K562 (cell line): Measurements from ENCODE around the gene HK2. TPM values are rescaled to one million over a fixed set of nuclear protein-coding genes. Genes with fewer than 3 reads are reported as not detected.
A peak's percentile ranks its signal among the peaks of the same experiment; 100 is the strongest.

Source experiments
- ATAC-seq: fragments of 200-7000 bp; cut with Tn5 transposase; 3 replicates; pipeline ENCODE4 v1.9.1; 2020; ENCODE audit warnings: moderate library complexity
- BruUV-seq: library from RNA; stranded (reverse); fragments of 400-500 nt; replicated peaks from 2 replicates; lab custom pipeline; 2021; lab: Mats Ljungman, UMichigan
- CTCF ChIA-PET: fragments of 300-600 bp; formaldehyde crosslinking; extraction: SDS; loops from one replicate; lab custom pipeline; 2021; ENCODE audit warnings: low intra/inter-chr PET ratio; lab: Yijun Ruan, JAX
- POLR2A ChIA-PET: fragments of 300-600, 350-650 bp; sonication (Branson Sonifier 250); formaldehyde crosslinking; extraction: SDS; loops from one replicate; lab custom pipeline; 2021; ENCODE audit warnings: antibody characterized with exemption, inconsistent platforms; lab: Yijun Ruan, JAX
- DNase-seq, 4 experiments: peaks; one replicate each; pipeline versions ENCODE4 v3.0.0 to v3.0.0-alpha.2; 2011 to 2018; ENCODE audit warnings: low spot score in 3 of 4, mixed read lengths in 3 of 4; ENCODE audit errors: extremely low read depth in 1 of 4
- FAIRE-seq: peaks from 2 replicates; lab custom pipeline; 2011; peaks lifted over from hg19 to GRCh38; lab: Jason Lieb, UNC
- H2AFZ ChIP-seq: 2 replicates; pipeline ENCODE4 v1.6.0; 2011; ENCODE audit warnings: low read depth, low read length, control low read depth, inconsistent platforms
- H3K27ac ChIP-seq: fragments of 200-600 bp; 3 replicates; pipeline ENCODE4 v1.8.0; 2011; ENCODE audit warnings: low read depth, mild to moderate bottlenecking, control low read depth, inconsistent platforms, low read length, moderate library complexity, mixed read lengths; ENCODE audit errors: extremely low read depth
- H3K27me3 ChIP-seq, 2 experiments: fragments of 300-600 bp in 1 of 2; 2 replicates in 1 of 2; 3 replicates in 1 of 2; pipeline versions ENCODE4 v1.6.0 to v1.8.0; 2011; ENCODE audit warnings: inconsistent platforms in 2 of 2, low read length in 2 of 2, mild to moderate bottlenecking in 1 of 2, mixed read lengths in 1 of 2, moderate library complexity in 1 of 2; ENCODE audit not compliant: control insufficient read depth in 2 of 2, insufficient read depth in 2 of 2
- H3K36me3 ChIP-seq: fragments of 300-600 bp; 3 replicates; pipeline ENCODE4 v1.8.0; 2011; ENCODE audit warnings: mild to moderate bottlenecking, low read length, inconsistent platforms; ENCODE audit not compliant: control insufficient read depth, insufficient read depth
- H3K4me1 ChIP-seq, 2 experiments: fragments of 200-600 bp in 1 of 2; replicated peaks in 1 of 2; 2 replicates in 1 of 2; 3 replicates in 1 of 2; pipeline versions ENCODE4 v1.5.1 to v1.8.0; 2011; ENCODE audit warnings: inconsistent platforms in 2 of 2, low read length in 2 of 2, mild to moderate bottlenecking in 1 of 2, mixed read lengths in 1 of 2, moderate library complexity in 1 of 2; ENCODE audit not compliant: control insufficient read depth in 2 of 2, insufficient read depth in 2 of 2
- H3K4me2 ChIP-seq: 2 replicates; pipeline ENCODE4 v1.6.1; 2011; ENCODE audit warnings: low read length, control low read depth, inconsistent platforms, mixed read lengths; ENCODE audit not compliant: insufficient read depth
- H3K4me3 ChIP-seq: fragments of 200-600 bp; sonication (generic), shearing (Covaris generic); 2 replicates; pipeline ENCODE4 v1.5.1; 2016; ENCODE audit warnings: control low read depth, inconsistent platforms
- H3K79me2 ChIP-seq: fragments of 200-600 bp; 3 replicates; pipeline ENCODE4 v1.8.0; 2011; ENCODE audit warnings: low read length, inconsistent platforms; ENCODE audit not compliant: control insufficient read depth, insufficient read depth
- H3K9ac ChIP-seq, 2 experiments: 2 replicates each; pipeline versions ENCODE4 v1.6.0 to v1.6.1; 2011; ENCODE audit warnings: low read depth in 2 of 2, low read length in 2 of 2, control low read depth in 1 of 2, inconsistent platforms in 1 of 2, mild to moderate bottlenecking in 1 of 2, mixed read lengths in 1 of 2; ENCODE audit not compliant: insufficient read depth in 1 of 2
- H3K9me1 ChIP-seq: one replicate; pipeline ENCODE4 v1.6.0; 2011; ENCODE audit warnings: inconsistent platforms, mild to moderate bottlenecking, low read length, moderate library complexity; ENCODE audit not compliant: control insufficient read depth, insufficient read depth
- H3K9me3 ChIP-seq: replicated peaks from 2 replicates; pipeline ENCODE4 v1.5.1; 2011; ENCODE audit warnings: low read depth, low read length, inconsistent platforms; ENCODE audit not compliant: control insufficient read depth, insufficient read depth
- H4K20me1 ChIP-seq: replicated peaks from 2 replicates; pipeline ENCODE4 v1.6.1; 2011; ENCODE audit warnings: low read length, inconsistent platforms, mixed read lengths; ENCODE audit not compliant: control insufficient read depth, insufficient read depth
- CBX5 ChIP-seq: IDR thresholded peaks from 2 replicates; pipeline ENCODE4 v1.6.1; 2014; ENCODE audit warnings: low read depth, borderline replicate concordance
- HDAC3 ChIP-seq: fragments of 450-650 bp; IDR thresholded peaks from 2 replicates; pipeline ENCODE4 v1.6.1; 2018; ENCODE audit warnings: borderline replicate concordance, mild to moderate bottlenecking, moderate library complexity; ENCODE audit not compliant: partially characterized antibody
- HNRNPL ChIP-seq: fragments of 200-400 bp; formaldehyde crosslinking; IDR thresholded peaks from 2 replicates; pipeline ENCODE4 v1.6.1; 2017; ENCODE audit warnings: low read depth, mild to moderate bottlenecking, low read length
- HOMEZ ChIP-seq: fragments of 250-450 bp; sonication (Bioruptor Pico); IDR thresholded peaks from 2 replicates; pipeline ENCODE4 v1.4.0; 2020; ENCODE audit warnings: mild to moderate bottlenecking, moderate library complexity
- RAD21 ChIP-seq, 2 experiments: fragments of 250-450 bp in 1 of 2; fragments of 450-650 bp in 1 of 2; sonication (Bioruptor Pico) in 1 of 2; formaldehyde crosslinking in 1 of 2; IDR thresholded peaks in 1 of 2; conservative IDR thresholded peaks in 1 of 2; 2 replicates each; pipeline versions ENCODE4 v1.4.0 to v1.8.0; 2020 to 2022; ENCODE audit warnings: mild to moderate bottlenecking in 2 of 2, moderate library complexity in 1 of 2
- ZC3H4 ChIP-seq: sonication (generic); formaldehyde crosslinking; IDR thresholded peaks from 2 replicates; pipeline ENCODE4 v1.9.0; 2021; ENCODE audit warnings: missing genetic modification reagents, borderline replicate concordance
- WGBS: fragments of 100-300 bp; shearing (Covaris generic); methylation state at CpG from one replicate; pipeline ENCODE4 v1.1.6; 2016; ENCODE audit warnings: low coverage, mixed read lengths; ENCODE audit not compliant: insufficient coverage; ENCODE audit errors: missing lambda C conversion rate; 5-methylcytosine and 5-hydroxymethylcytosine counted together
- in situ Hi-C: fragments of 300-500 bp; cut with MboI; formaldehyde crosslinking; loops from 4 replicates; pipeline ENCODE4 v1.15.0; 2018; ENCODE audit warnings: inconsistent platforms, mixed read lengths
- intact Hi-C: fragments of 100-400 bp; cut with micrococcal nuclease; formaldehyde crosslinking; loops from 2 replicates; pipeline ENCODE4 v1.14.2; 2022
- polyA plus RNA-seq, 8 experiments: library from polyadenylated mRNA; depleted of rRNA in 4 of 8; stranded (reverse) in 5 of 8; unstranded in 3 of 8; fragments of >200 nt; fragmentation: Nextera tagmentation in 2 of 8; fragmentation: Illumina TruSeq in 1 of 8; extraction: Ambion mirVana in 2 of 8; extraction: Trizol in 1 of 8; gene quantifications; 2 replicates each; pipeline versions ENCODE4 v1.2.1 to v1.2.3, GENCODE V29; 2011 to 2014; ENCODE audit warnings: inconsistent platforms in 1 of 8, missing spikeins in 1 of 8
- total RNA-seq, 7 experiments: library from RNA; depleted of rRNA in 6 of 7; stranded (reverse); fragments of >200 nt in 6 of 7; fragmentation: Illumina TruSeq in 2 of 7; extraction: Trizol in 2 of 7; gene quantifications; 2 replicates each; pipeline versions ENCODE4 v1.2.1 to v1.2.3, GENCODE V29; 2011 to 2021; ENCODE audit warnings: low replicate concordance in 1 of 7

The HK2 gene
- total and polyA plus RNA-seq, 9 of the 15 experiments (the other 6 are each of a cell fraction or from before 2014, with no cell fraction given), result 4.7 to 56.0 (median 19.9) TPM

- intact Hi-C loops, result no loop called here
- no peak for DNase-seq
- H3K9me3 ChIP-seq, result no peaks in the 10 kb centered on the region
- ChIA-PET CTCF (no interaction called here), POLR2A (no interaction called here)
- H3K36me3 ChIP-seq, result peaks cover 96% of the 10 kb centered on the region; the same call in 2 of the 3 replicates
- ATAC-seq, result no peak
- in situ Hi-C loops, result no loop called here
- no peaks in the 10 kb centered on the region; a peak in 1 of 5 replicates for H3K27me3 ChIP-seq
- BruUV-seq, result no TSS peak
- 90% methylated on average over 4 of the region's 4 CpGs for WGBS
- H3K9ac ChIP-seq, result no peak overlapping the region
- no peak overlapping the region for H3K4me2 ChIP-seq
- no peaks in the 10 kb centered on the region for H3K79me2 ChIP-seq
- no peaks in the 10 kb centered on the region for H3K4me1 ChIP-seq
- TF ChIP-seq HDAC3 (no peak), HNRNPL (no peak), HOMEZ (CRISPR knock-in tag) (no peak), ZC3H4 (no peak), RAD21 (CRISPR knock-in tag; conservative IDR thresholded peaks at IDR 0.05 in 1 of 2, IDR thresholded peaks at IDR 0.05 in 1 of 2) (peak in 1 of 2 experiments; percentile 26; a peak in 1 of 4 replicates), CBX5 (no peak)
- no peak overlapping the region for H3K4me3 ChIP-seq
- no peak overlapping the region for H2AFZ ChIP-seq
- no peak overlapping the region for H3K27ac ChIP-seq
- no peaks in the 10 kb centered on the region for H3K9me1 ChIP-seq
- H4K20me1 ChIP-seq, result no peaks in the 10 kb centered on the region; the same call in 1 of the 2 replicates
- no peak for FAIRE-seq
These were observed 52.9 kb downstream of the HK2 start for GRCh38 chr2:74886811-74887210.
